Hepatic stellate cell (primary cell): ENCODE measurements around the gene FES.
"Not testable (repeated sequence)": the region's sequence is repeated elsewhere in the genome, so short reads cannot be mapped to it uniquely, and the experiment has no call there.

ENCODE experiments used
- DNase-seq: peaks from one replicate; pipeline ENCODE4 v3.0.0; 2011; ENCODE audit warnings: low spot score

FES gene

DNA sequence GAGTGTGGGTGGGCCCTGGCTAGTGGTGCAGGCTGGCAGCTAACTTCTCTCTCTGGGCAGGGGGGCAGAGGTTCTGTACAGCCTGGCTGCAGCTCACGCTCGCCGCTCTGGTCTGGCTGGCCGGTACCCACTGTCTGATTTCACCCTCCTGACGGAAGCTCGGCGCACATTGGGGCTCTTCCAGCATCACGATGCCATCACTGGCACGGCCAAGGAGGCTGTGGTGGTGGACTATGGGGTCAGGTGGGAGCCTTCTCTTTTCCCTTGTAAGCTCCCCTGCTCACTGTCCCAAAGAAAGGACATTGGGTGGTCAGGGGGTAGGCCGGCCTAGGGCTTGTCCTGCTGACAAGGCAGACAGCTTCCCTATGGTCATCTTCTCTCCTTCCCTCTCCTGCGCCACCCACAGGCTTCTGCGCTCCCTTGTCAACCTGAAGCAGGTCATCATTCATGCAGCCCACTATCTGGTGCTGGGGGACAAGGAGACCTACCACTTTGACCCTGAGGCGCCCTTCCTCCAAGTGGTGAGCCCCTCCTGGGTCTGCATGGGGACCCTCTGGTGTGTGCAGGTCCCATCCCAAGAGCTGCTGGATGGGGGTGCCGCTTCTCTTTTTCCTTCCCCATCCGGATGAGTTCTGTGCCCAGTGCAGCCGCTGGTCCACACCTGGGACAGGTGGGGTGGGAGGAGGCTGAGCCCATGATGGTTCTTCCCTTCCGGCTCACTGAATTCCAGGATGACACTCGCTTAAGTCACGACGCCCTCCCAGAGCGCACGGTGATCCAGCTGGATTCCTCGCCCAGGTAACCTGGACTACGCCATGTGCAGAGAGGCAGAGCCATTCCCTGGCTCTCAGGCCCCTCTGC, 26.4 kb downstream of the FES start:
- DNase-seq = no peak

DNA sequence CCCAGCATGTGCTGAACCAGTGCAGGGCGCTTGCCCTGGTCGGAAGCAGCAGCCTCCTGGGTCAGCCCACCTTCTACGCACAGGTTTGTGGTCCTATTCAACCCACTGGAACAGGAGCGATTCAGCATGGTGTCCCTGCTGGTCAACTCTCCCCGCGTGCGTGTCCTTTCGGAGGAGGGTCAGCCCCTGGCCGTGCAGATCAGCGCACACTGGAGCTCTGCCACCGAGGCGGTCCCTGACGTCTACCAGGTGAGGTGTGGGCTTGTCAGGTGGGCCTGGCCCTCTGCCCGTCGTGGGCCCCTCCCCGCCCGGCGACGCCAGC, 27.0 kb downstream of the FES start:
- DNase-seq = no peak

GRCh38 chr15:90911906-90912769, 27.8 kb downstream of the FES start:
- DNase-seq = no peak

DNA sequence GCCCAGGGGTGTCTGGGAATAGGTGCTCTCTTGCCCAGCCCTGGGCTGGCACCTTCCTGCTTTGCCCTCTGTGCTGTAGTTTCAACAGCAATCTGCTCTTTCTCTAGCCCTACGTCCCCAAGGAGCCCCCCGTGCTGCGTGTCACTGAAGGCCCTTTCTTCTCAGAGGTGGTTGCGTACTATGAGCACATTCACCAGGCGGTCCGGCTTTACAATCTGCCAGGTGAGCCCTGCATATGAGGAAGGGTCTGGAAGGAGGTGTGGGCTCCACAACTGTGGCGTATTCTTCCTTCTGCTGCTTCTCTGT, 28.4 kb downstream of the FES start:
- no peak for DNase-seq

GRCh38 chr15:90913398-90913944, 29.2 kb downstream of the FES start:
- no peak for DNase-seq

DNA sequence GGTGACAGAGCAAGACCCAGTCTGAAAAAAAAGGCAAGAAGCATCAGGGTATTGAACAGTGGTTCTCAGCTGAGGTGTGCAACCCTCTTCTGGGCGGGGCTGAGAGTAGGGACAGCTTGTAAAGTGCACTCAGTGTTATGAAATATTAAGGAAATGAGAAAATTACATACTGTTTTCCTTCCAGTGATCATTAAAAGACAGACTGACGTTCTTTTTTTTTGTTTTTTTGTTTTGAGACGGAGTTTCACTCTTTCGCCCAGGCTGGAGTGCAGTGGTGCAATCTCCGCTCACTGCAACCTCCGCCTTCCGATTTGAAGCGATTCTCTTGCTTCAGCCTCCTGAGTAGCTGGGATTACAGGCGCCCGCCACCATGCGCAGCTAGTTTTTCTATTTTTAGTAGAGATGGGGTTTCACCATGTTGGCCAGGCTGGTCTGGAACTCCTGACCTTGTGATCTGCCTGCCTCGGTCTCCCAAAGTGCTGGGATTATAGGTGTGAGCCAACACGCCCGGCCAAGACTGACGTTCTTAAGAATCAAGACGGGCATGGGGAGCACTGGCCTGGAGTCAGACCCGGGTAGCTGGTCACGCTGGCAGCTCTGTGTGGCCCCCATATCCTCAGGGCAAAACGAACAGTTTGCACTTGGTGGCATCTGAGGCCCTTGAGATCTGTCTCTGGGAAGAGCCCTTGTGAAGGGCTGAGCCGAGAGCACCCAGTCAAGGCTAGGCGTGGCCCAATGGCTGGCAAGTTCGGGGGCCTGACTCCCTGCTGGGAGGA, 30.2 kb downstream of the FES start:
- no peak for DNase-seq

- DNase-seq = no peak
Measured at GRCh38 chr15:90915216-90915807, 31.0 kb downstream of the FES start.

DNA sequence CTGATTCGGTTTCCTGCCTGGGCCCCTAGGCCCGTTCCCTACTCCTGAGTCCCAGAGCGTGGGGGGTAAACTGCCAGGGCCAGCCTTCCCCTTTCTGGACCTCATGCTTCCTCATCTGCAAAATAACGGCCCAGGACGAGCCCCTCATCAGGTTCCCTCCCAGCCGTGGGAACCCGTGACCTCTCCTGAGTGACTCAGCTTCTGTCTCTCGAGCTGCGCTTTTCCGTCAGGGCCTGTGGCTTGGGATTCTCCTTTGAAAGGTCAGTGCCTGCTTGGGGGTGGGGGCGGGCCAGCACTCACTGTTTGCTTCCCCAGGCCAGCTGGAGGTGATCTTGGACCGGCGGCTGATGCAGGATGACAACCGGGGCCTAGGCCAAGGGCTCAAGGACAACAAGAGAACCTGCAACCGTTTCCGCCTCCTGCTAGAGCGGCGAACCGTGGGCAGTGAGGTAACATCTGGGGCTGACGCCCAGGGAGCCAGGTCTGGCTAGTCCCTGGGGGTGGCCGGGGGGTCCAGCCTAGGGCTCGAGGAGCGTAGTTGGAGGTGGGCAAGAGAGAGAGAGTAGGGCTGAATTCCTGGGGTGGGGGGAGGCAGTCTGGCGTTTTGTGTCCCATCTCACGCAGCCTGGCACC, 31.6 kb downstream of the FES start:
- no peak for DNase-seq

GRCh38 chr15:90916461-90916860, 32.2 kb downstream of the FES start:
- no peak for DNase-seq

DNA sequence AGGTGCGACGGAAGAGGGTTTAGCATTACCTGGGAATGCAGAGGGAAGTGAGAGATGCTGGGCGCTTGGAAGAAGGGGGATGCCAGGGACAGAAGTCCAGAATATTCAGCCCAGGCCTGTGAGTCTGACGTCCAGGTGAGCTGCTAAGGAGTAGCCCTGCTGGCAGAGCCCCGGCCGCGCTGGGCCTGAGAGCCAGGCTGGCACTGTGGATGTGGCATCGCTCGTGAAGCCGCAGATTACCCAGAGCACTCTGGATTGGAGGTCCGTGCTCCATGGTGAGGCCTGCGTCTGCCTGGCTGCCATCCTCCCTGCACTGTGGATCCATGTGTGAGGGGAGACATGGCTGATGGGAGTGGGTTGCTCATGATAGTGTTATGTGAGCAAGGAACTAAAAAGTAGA, 33.3 kb downstream of the FES start:
- DNase-seq = no peak

- DNase-seq = no peak
Measured at GRCh38 chr15:90918034-90918788, 33.9 kb downstream of the FES start.

GRCh38 chr15:90918835-90919234, 34.5 kb downstream of the FES start:
- DNase-seq = no peak

DNA sequence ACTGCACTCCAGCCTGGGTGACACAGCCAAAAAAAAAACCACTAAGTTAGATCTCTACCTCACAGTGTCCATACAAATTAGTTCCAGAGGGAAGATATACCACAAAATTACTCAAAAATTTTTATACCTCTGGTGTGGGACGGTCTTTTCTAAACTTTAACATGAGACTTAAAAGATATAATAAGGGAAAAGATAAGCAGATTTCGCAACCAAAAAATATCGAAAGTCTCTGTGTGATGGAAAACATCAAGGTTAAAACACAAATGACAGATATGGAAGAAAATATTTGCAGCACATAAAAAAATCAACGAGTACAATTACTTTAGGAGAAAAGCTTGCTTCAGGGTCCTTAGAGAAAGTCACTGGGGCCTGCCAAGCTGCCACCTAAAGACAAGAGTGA, 37.6 kb downstream of the FES start:
- DNase-seq = no peak

DNA sequence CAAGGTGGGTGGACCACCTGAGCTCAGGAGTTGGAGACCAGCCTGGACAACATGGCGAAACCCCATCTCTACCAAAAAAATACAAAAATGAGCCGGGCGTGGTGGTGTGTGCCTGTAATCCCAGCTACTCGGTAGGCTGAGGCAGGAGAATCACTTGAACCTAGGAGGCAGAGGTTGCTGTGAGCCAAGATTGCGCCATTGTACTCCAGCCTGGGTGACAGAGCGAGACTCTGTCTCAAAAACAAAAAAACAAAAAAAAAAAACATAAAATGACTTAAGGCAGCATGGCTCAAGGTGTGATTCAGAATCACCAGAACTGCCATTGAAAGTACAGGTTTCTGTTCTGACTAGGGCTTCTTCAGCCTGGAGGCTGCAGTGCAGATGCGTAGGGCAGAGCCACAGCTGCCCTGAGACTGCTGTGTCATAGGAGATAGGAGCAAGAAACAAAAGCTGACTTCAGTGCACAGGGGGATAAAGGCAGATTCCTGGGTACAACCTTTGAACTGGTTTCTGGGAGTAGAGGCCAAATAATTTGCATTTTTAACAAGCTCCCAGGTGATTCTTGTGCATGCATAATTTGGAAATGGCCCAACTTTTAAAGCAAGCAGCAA, 38.5 kb downstream of the FES start:
- not testable (repeated sequence) for DNase-seq

DNA sequence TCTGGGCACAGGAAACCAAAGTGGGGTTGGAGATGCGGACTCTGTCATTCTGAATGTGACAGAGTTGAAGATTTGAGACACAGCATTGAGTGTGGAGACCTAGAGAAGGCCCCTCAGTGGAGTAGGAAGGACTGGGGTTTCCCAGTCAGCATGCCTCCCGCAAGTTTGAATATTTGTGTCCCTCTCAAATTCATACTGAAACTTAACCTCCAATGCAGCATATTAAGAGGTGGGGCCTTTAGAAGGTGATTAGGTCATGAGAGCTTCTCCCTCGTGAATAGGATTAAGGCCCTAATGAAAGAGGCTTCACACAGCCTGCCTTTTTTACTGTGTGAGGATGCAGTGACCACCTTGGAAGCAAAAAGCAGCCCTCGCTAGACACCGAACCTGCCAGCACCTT, 40.1 kb downstream of the FES start:
- no peak for DNase-seq

DNA sequence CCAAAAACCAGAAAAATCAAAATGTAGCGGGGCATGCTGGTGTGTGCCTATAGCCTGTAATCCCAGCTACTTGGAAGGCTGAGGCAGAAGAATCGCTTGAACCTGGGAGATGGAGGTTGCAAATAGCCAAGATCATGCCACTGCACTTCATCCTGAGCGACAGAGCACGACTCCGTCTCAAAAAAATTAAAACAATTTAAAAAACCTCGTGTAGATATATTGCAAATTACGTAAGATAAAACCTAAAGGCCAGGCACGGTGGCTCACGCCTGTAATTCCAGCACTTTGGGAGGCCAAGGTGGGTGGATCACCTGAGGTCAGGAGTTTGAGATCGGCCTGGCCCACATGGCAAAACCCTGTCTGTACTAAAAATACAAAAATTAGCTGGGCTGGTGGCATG, 42.5 kb downstream of the FES start:
- not testable (repeated sequence) for DNase-seq

DNA sequence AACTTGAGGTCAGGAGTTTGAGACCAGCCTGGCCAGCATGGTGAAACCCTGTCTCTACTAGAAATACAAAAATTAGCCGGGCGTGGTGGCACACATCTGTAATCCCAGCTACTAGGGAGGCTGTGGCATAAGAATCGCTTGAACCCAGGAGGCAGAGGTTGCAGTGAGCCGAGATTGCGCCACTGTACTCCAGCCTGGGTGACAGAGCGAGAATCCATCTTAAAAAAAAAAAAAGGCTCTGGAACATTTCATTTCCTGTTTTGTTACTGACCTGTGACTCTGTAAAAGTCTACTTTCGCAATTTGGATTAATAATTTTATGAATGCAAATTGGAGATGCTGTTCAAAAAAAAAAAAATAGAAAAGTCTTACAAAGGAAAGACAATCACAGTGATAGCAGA, 43.8 kb downstream of the FES start:
- not testable (repeated sequence) for DNase-seq

GRCh38 chr15:90929246-90930019, 45.1 kb downstream of the FES start:
- no peak for DNase-seq

- peak; percentile 45 for DNase-seq
Measured at GRCh38 chr15:90930861-90931574, 46.7 kb downstream of the FES start.
